Suppressor macrophage treated with lipopolysaccharide for 4 hours (primary cell): ENCODE measurements around the gene FLNC.

Experiments
- DNase-seq: peaks from one replicate; pipeline ENCODE4 v3.0.0-alpha.2; 2020

Gene FLNC

GRCh38 chr7:128902761-128903585 lies 72.8 kb downstream of the FLNC start:
- DNase-seq: peak; percentile 59

GRCh38 chr7:128903621-128904361 lies 73.6 kb downstream of the FLNC start:
- DNase-seq: no peak

- peak; percentile 82 for DNase-seq
Measured at GRCh38 chr7:128904381-128905197, 74.4 kb downstream of the FLNC start.

GRCh38 chr7:128906001-128906765 lies 76.0 kb downstream of the FLNC start:
- DNase-seq: no peak

GRCh38 chr7:128906766-128907559 lies 76.8 kb downstream of the FLNC start:
- no peak for DNase-seq
